ENCODE results near the gene CLINT1.

Gene CLINT1

DNA sequence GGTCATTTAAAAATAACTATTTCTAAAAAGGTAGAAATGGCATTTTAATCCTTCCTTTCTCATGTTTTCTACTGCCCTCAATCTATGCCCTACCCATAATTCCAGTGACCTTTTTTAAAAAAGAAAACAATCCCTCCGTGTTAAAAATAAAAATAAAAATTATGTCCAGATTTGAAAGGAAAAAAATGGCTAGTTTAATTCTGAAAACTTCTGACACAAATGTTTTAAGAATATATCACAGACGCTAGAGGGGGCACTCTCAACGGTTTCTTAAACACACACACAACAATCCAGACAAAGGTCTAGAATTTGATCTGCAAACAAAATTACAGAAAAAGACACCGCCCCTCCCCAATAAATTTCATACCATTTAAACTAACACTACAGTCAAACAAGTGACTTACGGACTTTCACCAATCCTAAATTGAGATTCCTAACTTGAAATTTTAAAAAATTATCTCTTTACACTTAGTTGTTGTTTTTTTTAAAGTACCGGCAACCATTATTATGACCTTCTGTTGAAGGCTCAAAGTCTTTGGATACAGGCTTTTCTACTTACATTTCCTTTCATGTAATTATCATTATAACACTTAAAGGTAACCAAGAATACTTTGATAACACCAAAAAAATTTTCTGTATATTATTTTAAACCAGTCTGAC, 38.2 kb downstream of the CLINT1 start:
- DNase-seq (ENCODE audit: low read depth, low spot score), result peak; percentile 64

DNA sequence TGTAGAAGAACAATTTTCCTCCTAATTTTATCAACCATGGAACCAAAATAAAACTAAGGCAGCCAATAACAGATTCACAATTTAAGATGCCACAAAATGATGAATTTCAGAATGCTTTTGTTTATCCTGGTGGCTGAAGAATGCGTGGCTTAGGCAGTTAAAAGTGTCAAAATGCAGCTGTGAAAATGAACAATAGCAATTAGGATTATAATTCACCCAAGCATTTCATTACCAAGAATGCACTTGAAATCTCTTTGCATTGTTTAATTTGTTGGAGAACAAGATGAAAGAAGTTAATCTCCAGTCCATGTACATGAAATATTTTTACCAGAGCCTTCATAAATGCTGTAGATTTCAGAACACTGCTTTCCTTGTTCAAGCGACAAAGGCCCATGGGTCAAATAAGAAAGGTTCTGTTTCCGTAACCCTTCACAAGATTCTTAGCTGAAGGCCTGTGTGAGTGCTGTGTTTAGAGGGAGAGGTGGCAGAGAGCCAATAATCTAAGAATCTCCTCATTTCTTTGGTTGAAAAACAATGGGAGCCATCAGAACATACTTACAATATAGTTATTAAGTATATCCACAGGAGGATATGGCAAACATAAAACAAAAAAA, 39.3 kb downstream of the CLINT1 start:
- peak; percentile 16 for DNase-seq (ENCODE audit: low read depth, low spot score)

- DNase-seq (ENCODE audit: low read depth, low spot score), result no peak
These were observed 40.6 kb downstream of the CLINT1 start for GRCh38 chr5:157818368-157818767.

DNA sequence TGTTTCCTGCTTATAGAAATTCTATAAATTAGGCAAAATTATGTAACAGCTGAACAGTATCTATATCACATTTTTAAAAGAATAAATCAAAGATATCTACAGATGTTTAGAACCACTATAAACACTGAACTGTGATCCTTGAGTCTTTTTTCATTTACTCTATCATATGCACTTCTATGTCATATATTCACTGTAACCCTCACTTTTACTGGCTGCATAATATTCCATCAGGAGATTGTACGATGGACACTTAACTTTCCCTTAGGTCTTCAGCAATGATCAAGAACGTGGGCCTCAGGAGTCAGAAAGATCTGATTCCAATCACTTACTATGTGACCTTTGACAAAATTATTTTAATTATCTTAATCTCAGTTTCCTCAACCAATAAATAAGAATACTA, 41.0 kb downstream of the CLINT1 start:
- DNase-seq (ENCODE audit: low read depth, low spot score), result no peak

DNA sequence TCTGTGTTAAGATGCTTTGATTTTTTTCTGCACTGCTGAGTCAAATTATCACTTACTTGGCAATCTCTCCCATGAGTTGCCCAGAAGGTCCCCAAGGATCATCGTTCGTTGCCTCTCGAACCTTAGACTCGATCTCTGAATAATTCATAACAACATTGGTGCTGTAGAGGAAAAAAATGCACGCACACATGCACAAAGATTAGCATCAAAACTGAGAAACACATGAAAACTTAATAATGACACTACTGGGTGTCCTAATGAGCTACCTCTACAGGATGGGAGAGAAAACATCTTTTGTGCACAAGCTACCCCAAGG, 41.6 kb downstream of the CLINT1 start:
- DNase-seq (ENCODE audit: low read depth, low spot score), result no peak

DNA sequence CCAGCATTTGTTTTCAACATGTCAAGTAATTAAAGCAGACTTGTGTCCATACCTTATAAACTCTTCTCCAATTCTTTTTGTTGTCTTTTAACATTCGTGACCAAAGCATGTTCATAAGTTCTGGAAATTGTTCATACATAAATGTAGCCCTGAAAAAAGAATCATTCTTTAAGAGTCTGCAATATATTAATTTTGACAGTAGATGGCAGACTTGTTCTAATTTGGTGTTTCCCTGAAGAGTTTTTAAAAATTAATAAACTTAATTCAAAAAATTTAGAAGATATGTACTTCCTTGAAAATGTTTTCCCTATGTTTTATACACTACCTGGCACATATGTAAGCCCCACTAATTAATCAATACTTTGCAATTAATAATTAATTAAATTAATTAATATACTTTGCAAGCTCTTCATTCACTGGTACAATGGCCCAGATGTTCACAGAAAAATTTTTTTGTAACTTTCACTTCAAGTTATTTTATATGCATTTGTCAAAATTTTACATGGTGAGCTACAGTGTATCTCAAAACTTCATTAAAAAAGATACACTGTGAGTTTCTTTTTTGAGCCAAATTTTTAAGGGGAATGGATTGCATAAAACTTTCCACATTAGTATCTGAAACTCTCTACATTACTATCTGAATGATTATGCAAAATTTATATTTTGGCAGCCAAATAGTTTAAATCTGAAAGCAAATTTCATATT, 42.1 kb downstream of the CLINT1 start:
- peak; percentile 13 for DNase-seq (ENCODE audit: low read depth, low spot score)

DNA sequence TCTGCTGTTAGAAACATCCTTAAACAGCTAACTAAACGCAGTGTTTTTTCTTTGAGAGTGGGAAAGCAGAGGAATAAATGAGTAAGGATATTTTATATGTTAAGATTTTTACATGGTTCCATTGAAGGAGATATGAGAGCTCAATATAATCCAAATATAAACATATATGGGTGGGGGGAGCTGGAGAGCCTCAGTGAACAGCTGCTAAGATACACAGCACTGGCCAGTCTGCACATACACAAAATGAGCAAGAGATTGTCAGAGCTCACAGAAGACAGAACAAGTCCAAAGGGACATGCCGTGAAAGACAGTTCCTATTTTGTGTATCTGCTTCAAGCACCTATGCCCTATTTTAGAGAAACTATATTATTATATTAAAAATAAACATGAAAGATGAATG, 46.9 kb downstream of the CLINT1 start:
- no peak for DNase-seq (ENCODE audit: low read depth, low spot score)

DNA sequence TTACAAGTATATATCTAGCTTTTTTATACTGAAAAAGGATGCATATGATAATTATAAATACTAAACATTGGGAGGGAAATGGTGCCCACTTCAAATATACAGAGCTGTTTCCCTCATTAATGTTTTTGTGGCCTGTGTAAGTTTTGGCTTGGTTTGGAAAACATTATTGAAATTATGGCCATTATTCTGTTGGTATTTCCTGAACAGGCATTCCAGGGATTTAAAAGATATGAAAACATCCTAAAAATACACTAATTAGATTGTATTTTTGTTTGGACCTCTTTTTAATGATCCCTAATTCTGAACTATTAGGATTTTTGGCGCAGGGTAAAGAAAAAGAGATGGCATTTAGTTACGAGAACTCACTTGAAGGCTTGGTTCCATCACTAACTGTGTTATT, 50.9 kb downstream of the CLINT1 start:
- no peak for DNase-seq (ENCODE audit: low read depth, low spot score)

- no peak for DNase-seq (ENCODE audit: low read depth, low spot score)
These were observed 56.2 kb downstream of the CLINT1 start for GRCh38 chr5:157802736-157803135.

- no peak for DNase-seq (ENCODE audit: low read depth, low spot score)
These were observed 58.8 kb downstream of the CLINT1 start for GRCh38 chr5:157800137-157800536.

DNA sequence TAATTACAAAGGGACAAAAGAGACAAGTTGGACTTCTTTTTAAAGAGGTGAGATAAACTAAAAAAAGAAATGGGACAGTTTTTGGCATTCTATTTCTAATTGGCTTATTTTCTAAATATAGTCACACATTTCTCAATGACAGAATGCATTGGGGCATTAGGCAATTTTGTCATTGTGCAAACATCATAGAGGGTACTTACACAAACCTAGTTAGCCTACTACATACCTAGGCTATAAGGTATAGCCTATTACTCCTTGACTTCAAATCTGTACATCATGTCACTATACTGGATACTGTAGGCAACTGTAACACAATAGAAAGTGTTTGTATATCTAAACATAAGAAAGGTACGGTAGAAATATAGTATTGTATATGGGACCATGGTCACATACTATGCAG, 59.4 kb downstream of the CLINT1 start:
- DNase-seq (ENCODE audit: low read depth, low spot score), result no peak

- DNase-seq (ENCODE audit: low read depth, low spot score), result no peak
These were observed 65.6 kb downstream of the CLINT1 start for GRCh38 chr5:157793301-157793700.

- DNase-seq (ENCODE audit: low read depth, low spot score), result peak; percentile 15
These were observed 73.1 kb downstream of the CLINT1 start for GRCh38 chr5:157785801-157786200.

DNA sequence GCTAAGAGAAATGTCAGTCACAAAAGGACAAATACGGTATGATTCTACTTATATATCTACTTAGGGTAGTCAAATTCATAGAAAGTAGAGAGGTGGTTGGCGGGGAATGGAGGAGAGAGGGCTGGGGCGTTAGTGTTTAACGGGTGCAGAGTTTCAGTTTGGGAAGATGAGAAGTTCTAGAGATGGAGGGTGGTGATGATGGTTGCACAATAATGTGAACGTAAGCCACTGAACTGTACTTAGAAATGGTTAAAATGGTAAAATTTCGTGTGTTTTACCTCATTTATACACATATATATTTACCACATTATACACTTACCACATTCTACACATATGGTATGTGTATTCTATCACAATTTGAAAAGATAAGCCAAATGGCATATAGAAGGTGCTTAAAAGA, 79.7 kb downstream of the CLINT1 start:
- DNase-seq (ENCODE audit: low read depth, low spot score), result no peak

- DNase-seq (ENCODE audit: low read depth, low spot score), result peak; percentile 77
These were observed 80.7 kb downstream of the CLINT1 start for GRCh38 chr5:157778121-157778805.

DNA sequence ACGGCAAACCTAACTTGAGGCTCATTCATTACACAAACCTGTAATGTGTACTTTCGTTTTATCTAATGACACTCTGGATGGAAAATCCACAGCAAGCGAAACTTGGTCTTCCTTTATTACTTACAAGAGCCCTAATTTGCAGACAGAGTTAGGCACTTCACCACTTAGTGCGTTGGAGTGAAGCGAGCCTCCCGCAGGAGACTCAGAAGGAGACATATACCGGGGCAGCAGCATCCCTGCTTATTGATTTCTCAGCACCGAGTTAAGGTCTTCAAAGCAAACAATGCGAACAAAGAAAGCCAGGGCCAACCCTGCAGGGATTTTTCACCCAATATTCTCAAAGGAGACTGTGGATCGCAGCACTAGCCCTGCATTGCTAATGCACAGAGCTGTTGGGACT, 86.8 kb downstream of the CLINT1 start:
- no peak for DNase-seq (ENCODE audit: low read depth, low spot score)

DNA sequence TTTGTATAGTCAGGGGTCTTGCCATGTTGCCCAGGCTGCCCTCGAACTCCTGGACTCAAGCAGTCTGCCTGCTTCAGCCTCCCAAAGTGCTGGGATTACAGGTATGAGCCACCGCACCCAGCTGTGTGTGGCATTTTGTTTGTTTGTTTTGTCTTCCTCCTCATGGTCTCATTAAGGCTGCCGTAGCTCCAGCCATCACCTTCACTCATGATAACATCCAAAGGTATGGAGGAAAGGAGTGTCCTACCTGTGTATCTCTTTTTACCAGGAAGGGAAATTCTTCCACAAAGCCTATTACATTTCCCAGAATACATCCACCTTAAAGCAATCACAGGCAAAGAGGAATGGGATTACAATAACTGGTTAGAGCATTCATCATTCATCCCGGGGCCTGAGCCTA, 88.3 kb downstream of the CLINT1 start:
- DNase-seq (ENCODE audit: low read depth, low spot score), result no peak

DNA sequence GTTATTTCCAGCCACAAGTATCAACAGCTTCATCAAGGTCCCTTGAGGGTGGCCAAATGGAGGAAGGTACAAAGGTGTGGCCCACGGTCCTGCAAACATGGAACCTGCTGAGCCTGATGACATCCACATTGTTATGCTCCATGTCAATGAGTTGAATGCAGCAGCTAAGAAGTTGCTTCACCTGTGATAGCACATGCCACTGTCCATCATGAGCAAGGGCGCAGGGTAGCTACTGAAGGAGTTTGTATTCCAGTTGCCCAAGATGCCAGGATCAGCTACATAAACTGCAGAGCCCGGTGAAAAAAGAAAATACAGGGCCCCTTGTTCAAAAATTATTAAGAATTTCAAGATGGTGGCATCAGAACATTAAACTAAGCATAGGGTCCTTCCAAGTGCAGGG, 91.3 kb downstream of the CLINT1 start:
- DNase-seq (ENCODE audit: low read depth, low spot score), result no peak

- no peak for DNase-seq (ENCODE audit: low read depth, low spot score)
These were observed 92.0 kb downstream of the CLINT1 start for GRCh38 chr5:157766902-157767301.

DNA sequence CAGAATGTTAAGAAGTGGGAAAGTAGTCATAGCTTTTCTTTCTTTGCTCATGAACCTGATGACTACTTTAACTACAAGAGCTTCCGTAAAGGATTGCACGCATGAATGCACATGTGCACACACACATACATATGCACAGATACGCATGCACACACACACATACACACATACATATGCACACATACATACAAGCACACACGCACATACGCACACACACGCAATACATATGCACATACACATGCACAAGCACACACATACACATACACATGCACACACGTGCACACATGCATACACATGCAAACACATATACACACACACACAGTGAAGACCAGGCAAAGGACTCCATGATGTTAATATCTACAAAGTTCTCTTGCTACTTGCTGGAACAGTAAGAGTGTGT, 92.5 kb downstream of the CLINT1 start:
- DNase-seq (ENCODE audit: low read depth, low spot score), result no peak

- DNase-seq (ENCODE audit: low read depth, low spot score), result no peak
These were observed 94.4 kb downstream of the CLINT1 start for GRCh38 chr5:157764531-157764930.

DNA sequence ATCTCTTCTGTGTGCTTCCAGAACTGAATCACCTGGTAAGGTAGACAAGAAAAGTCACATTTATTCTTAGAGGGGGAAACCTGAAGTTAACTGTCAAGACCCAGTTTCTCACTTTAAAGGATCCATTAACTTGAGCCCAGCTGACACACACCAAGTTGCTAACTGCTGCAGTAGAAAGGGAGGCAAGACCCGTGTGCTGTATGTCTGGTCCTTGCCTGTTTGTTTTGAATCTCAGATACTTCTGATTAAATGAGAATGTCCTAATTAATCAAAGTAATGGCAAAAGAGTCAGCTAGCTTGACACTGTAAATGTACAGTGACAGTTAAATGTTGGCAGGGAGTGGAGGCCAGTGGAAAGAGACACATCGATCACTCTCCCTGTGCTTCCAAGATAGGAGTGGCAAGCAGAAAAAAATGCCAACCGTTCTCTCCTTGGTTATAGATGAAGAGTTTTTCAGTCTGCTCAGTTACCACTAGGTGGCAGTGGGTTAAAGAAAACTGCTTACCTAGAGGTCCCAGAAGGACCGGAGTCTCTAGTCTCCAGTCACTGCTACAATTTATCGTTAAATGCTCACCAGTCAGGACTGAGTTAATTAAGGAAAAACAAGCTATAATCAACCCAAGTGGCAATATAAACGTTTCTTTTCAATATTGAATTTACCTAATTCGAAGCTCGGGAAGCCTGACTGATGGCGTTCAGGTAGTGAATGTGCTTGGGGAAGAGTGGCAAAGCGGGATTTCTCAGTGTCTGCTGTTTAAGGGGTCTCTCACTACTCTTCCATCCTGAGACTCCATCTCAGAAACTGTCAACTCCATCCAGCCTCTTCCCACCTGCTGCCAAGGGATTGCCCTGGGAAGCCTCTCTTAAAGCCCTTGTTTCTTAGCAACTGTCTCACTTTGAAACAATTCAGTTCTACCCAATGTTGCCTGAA, 97.0 kb downstream of the CLINT1 start:
- peak; percentile 78 for DNase-seq (ENCODE audit: low read depth, low spot score)
